A673 (cell line): ENCODE measurements around the gene LCLAT1.

ENCODE experiments used
- EZH2 ChIP-seq: fragments of 200-600 bp; sonication (generic); IDR thresholded peaks from 2 replicates; pipeline ENCODE4 v1.6.1; 2017; ENCODE audit warnings: borderline replicate concordance, low read depth, mild to moderate bottlenecking, mixed read lengths, antibody characterized with exemption, low read length; ENCODE audit not compliant: poor library complexity, severe bottlenecking
- TF ChIP-seq, protein P1 (sequence below): fragments of 300-800, 200-600 bp; sonication (generic); conservative IDR thresholded peaks from 2 replicates; pipeline ENCODE4 v1.5.1; 2017; ENCODE audit warnings: low read depth, mild to moderate bottlenecking, antibody characterized with exemption, low read length, moderate library complexity, mixed read lengths

DNA sequence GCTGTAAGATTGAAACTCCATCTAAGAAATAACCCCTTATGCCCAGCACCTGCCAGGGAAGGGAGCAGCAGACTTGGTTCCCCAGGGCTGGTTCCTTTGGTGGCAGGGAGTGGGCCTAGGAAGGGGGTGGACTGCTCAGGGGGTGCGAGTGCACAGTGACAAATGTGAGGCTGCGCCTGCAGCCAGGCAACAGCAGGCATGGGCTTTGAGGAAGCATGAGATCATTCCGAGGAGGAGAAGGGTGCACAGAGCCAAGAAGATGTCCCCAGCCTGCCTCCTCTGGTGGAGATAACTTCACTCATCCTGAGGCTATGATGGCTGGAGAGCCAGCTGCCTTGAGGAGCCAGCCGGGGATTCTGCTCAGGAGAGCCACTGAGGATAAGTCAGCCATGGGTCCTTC, 202.2 kb downstream of the LCLAT1 start:
- TF ChIP-seq, protein P1, sequence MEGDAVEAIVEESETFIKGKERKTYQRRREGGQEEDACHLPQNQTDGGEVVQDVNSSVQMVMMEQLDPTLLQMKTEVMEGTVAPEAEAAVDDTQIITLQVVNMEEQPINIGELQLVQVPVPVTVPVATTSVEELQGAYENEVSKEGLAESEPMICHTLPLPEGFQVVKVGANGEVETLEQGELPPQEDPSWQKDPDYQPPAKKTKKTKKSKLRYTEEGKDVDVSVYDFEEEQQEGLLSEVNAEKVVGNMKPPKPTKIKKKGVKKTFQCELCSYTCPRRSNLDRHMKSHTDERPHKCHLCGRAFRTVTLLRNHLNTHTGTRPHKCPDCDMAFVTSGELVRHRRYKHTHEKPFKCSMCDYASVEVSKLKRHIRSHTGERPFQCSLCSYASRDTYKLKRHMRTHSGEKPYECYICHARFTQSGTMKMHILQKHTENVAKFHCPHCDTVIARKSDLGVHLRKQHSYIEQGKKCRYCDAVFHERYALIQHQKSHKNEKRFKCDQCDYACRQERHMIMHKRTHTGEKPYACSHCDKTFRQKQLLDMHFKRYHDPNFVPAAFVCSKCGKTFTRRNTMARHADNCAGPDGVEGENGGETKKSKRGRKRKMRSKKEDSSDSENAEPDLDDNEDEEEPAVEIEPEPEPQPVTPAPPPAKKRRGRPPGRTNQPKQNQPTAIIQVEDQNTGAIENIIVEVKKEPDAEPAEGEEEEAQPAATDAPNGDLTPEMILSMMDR = no peak
- TF ChIP-seq EZH2 = no peak
